Naive B cell (primary cell): Measurements from ENCODE around the gene ZNF30. TPM values are rescaled to one million over a fixed set of nuclear protein-coding genes. Genes with fewer than 3 reads are reported as not detected.

Source experiments
- polyA plus RNA-seq, 6 donors: library from polyadenylated mRNA; unstranded; fragments of 300-500 nt; fragmentation: Illumina TruSeq; gene quantifications; one replicate each; pipeline ENCODE4 v1.2.3, GENCODE V29; 2021; ENCODE audit warnings: low read depth in 6 of 6

Gene ZNF30
- polyA plus RNA-seq, 6 donors from 2014 or later, result 2.9 to 8.2 (median 4.9) TPM; not detected in 1

Other genes starting within 250 kb of the ZNF30 start
- gene SCGB2B2, start 249.7 kb upstream of the ZNF30 start, polyA plus RNA-seq, result not detected
- 10 to 100 TPM; 15.8 to 25.0 (median 22.8) TPM for gene ZNF302, start 249.2 kb upstream of the ZNF30 start, polyA plus RNA-seq
- gene ZNF181, start 192.7 kb upstream of the ZNF30 start, polyA plus RNA-seq, result 10 to 100 TPM; 17.3 to 37.6 (median 33.7) TPM
- gene ZNF599, start 153.7 kb upstream of the ZNF30 start, polyA plus RNA-seq, result 10 to 100 TPM in 1 of 6 donors, 1 to 10 TPM in 5; 6.5 to 13.9 (median 8.1) TPM
- 10 to 100 TPM in 2 of 6 donors, 1 to 10 TPM in 4; 6.7 to 14.7 (median 8.8) TPM for gene ZNF792, start 37.3 kb downstream of the ZNF30 start, polyA plus RNA-seq
- 10 to 100 TPM; 10.4 to 29.3 (median 12.3) TPM for gene GRAMD1A, start 73.4 kb downstream of the ZNF30 start, polyA plus RNA-seq
- gene SCN1B, start 103.6 kb downstream of the ZNF30 start, polyA plus RNA-seq, result under 1 TPM in 4 of 6 donors, not detected in 2; 0.06 to 0.36 (median 0.28) TPM
- not detected for gene HPN, start 114.8 kb downstream of the ZNF30 start, polyA plus RNA-seq
- gene FXYD3, start 188.9 kb downstream of the ZNF30 start, polyA plus RNA-seq, result not detected
- not detected for gene LGI4, start 208.2 kb downstream of the ZNF30 start, polyA plus RNA-seq
- gene FXYD1, start 211.9 kb downstream of the ZNF30 start, polyA plus RNA-seq, result 1 to 10 TPM; 1.0 to 2.7 (median 1.2) TPM
- 1 to 10 TPM; 2.0 to 4.5 (median 3.4) TPM for gene FXYD7, start 216.4 kb downstream of the ZNF30 start, polyA plus RNA-seq
- 100 to 1,000 TPM; 290 to 440 (median 351) TPM for gene FXYD5, start 227.8 kb downstream of the ZNF30 start, polyA plus RNA-seq